NCI-H2227 (cell line): ENCODE results near the gene NOP53.
"Not testable (repeated sequence)": the region's sequence is repeated elsewhere in the genome, so short reads cannot be mapped to it uniquely, and the experiment has no call there.

Experiments
- DNase-seq: peaks from one replicate; lab custom pipeline; 2025; ENCODE audit not compliant: unreplicated experiment; lab: John Stamatoyannopoulos, UW

NOP53 gene

DNA sequence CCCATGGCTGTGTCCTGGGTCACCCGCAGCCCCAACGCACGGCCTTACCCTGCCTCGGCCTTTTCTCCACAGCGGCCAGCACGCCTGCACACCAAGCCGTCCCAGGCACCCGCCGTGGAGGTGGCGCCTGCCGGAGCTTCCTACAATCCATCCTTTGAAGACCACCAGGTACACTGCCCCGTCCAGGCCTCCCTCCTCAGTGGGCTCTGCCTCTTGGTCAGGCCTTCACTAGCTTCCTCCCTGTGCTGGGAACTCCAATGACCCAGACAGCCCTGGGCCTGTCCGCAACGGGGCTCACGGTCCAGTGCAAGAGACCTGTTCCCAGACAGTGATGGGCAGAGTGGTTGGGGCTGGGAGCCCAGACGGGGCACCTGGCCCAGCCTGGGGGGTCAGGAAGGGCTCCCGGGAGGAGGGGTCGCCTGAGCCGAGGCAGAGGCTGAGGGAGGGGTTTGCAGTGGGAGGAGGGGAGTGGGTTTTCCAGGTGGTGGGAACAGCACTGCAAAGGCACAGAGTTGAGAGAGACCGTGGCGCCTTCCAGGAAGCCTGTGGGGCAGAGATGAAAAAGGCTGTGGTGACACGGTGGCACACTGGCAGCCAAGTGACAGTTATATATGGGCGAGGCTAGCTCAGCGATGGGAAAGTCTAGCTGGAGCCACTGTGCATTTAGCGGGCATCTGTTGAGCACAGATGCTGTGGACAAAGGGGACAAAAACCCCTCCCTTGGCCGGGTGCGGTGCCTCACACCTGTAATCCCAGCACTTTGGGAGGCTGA is 7.3 kb downstream of the NOP53 start:
- DNase-seq = no peak

DNA sequence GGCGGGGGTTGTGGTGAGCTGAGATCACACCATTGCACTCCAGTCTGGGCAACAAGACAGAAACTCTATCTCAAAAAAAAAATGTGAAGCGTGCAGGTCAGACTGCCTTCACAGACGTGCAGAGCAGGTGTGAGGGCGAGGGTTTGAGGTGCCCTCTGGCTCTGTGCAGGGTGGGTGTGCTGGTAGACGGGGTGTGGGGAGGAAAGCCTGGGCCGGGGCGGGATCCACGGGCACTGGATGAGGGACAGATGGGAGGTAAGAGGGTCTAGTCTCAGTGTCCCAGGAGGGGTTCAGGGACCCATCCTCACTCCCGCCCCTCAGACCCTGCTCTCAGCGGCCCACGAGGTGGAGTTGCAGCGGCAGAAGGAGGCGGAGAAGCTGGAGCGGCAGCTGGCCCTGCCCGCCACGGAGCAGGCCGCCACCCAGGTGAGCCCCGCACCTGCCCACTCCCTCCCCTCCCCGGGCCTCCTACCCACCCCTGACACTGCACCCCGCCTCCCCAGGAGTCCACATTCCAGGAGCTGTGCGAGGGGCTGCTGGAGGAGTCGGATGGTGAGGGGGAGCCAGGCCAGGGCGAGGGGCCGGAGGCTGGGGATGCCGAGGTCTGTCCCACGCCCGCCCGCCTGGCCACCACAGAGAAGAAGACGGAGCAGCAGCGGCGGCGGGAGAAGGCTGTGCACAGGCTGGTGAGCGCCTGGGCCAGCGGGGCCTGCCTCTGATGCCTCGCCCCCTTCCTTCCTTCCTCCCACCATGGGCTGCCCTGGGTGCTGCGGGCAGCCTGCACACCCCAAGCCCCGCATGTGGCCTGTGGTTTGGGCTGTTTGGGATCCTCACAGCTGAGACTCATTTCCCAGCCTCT is 9.1 kb downstream of the NOP53 start:
- DNase-seq = no peak

DNA sequence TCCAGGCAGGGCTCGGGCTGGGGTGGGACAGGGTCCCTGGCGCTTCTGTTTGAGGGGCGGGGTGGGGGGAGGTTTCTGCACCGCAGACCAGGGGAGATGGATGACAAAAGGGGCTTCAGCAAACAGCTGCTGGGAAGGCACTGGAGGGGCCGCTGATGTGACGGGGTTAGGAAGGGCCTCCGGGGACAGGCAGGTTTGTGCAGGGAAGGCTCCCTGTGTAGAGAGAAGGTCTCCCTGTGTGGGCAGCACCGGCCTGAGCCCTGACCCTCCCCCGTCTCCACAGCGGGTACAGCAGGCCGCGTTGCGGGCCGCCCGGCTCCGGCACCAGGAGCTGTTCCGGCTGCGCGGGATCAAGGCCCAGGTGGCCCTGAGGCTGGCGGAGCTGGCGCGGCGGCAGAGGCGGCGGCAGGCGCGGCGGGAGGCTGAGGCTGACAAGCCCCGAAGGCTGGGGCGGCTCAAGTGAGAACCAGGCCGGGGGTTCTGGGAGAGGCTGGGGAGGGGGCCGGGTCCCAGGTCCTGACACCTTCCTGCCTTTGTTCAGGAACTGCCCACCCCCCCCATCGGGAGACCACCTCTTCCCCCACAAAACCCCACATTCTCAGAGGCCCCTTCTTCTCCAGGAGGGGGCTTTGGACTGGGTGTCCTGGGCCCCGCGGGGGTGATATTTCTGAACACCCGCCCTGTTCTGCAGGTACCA is 9.9 kb downstream of the NOP53 start:
- no peak for DNase-seq

DNA sequence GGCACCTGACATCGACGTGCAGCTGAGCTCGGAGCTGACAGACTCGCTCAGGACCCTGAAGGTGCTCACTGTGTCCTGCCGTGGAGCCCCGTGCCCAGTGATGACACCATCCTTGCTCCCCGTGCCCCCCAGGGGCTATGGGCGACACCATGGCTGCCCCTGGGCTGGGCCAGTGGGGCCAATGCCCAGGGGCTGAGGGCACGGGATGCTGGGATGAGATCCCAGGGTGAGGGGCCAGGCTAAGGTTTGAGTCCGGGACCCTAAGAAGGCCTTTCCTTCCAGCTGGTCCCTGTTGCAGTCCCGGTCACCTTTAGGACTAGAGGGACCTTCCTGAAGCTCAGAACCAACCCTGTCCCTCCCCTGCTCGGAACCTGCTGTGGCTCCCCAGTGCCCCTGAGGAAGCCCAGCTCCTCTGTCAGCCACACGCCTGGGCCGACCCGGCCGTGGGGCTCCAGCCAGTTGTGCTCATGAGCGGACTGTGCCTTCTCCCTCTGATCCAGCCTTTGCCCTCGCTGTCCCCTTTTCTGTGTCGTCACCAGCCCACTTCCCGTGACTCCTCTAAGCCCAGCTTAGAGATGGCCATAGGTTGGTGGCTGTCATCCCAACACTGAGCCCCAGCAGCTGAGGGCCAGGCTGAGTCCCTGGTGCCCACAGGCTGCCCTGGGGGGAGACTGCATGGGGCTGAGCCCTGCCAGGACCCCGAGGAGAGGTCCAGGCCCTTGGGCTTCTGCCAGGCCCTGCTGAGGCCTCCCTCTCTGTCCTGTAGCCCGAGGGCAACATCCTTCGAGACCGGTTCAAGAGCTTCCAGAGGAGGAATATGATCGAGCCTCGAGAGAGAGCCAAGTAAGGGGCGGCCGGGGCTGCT is 10.6 kb downstream of the NOP53 start:
- DNase-seq = no peak

DNA sequence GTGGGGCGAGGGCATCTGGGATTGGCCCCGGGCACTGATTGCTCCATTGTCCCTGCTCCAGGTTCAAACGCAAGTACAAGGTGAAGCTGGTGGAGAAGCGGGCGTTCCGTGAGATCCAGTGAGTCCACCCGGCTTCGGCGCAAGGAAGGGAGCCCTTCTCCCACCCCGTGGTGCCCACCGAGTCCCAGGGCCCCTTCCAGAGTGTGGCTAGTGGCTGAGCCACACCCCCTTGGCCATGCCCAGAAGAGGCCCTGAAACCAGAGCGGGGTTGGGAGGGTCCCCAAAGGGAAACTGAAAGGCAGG is 11.2 kb downstream of the NOP53 start:
- DNase-seq = no peak

DNA sequence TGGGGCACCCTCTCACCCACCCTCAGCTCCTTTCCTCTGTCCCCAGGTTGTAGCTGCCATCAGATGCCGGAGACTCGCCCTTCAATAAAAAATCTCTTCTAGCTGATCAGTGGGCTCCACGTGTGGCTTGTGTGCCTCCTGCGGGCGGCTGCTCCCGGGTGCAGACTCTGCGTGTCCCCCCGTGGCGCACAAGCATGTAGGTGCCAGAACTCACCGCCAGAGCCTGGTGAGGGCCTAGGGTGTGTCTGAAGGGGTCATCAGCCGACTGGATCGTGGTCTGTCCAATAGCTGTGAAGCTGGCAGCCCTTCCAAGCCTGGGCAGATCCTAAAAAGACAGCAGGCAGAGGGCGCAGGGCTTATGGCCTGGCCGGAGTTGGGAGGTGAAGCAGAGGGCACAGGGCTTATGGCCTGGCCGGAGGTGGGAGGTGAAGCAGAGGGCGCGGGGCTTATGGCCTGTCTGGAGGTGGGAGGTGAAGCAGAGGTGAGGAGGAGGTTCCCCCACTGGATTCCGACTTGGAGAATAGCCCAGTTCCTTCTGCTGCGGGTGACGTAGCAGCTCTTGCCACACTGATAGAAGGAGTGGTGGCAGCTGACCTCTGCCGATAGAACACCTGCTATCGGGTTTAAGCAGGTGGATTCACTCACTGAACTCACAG is 11.7 kb downstream of the NOP53 start:
- DNase-seq = no peak

DNA sequence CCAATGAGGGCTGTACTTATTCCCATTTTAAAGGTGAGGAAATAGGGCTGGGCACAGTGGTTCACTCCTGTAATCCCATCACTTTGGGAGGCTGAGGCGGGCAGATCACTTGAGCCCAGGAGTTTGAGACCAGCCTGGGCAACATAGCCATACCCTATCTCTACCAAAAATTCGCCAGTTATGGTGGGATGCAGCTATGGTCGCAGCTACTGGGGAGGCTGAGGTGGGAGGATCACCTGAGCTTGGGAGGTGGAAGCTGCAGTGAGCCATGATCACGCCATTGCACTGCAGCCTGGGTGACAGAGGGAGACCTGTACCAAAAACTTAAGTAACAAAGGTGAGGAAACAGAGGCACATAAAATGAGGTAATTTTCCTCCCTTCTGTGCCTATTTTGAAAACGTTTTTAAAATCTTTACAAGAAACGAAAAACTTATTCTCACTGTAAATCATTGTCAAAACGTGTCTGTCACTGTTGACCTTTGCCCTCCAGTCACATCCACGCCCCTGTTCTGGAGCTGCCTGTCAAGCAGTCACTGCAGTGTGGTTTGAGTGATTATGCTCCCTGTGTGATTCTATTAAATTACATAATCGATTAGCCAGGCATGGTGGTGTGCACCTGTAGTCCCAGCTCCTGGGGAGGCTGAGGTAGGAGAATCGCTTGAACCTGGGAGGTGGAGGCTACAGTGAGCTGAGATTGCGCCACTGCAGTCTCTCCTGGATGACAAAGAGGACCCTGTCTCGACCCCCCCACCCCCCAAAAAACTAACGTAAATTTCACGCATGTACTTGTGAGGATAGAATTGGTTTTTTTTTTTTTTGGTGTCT is 12.5 kb downstream of the NOP53 start:
- no peak for DNase-seq

DNA sequence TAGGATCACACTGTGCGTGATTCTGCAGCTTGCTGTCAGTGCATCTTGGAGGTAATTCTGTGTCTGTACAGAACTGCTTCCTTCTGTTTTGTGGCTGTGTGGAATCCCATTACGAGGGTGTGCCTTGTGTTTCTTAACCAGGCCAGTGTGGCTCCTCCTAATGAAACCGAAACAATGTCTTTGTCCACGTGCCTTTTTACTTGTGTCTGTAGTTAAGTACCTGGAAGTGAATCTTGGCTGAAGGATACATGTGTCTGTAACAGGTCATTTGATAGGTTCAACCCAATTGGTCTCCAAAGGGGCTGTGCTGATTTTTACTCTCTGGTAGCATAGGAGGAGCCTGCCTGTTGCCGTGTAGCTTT is 13.1 kb downstream of the NOP53 start:
- DNase-seq = no peak

DNA sequence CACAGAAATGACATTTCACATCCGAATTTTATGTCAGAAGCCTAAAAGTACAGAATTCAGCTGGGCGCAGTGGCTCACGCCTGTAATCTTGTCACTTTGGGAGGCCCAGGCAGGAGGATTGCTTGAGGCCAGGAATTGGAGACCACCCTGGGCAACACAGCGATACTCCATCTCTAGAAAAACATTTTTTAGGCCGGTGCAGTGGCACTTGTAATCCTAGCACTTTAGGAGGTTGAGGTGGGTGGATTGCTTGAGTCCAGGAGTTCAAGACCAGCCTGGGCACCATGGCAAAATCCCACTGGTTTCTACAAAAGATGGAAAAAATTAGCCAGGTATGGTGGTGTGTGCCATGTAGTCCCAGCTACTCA is 15.3 kb downstream of the NOP53 start:
- DNase-seq = no peak

DNA sequence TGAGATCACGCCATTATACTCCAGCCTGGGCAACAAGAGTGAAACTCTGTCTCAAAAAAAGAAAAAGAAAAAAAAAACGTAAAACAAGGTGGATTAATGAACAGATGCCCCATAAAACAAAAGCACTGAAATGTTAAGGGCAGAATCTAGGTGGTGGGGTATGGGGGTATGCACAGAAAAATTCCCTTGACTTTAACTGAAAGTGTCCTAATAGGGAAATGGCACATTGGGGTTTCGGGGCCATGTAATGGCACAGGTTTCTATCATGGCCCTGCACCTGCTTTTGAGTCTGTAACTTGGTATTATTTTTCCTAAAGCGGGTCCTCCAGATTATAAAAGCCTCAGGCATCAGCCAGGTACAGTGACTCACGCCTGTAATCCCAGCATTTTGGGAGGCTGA is 16.2 kb downstream of the NOP53 start:
- no peak for DNase-seq

DNA sequence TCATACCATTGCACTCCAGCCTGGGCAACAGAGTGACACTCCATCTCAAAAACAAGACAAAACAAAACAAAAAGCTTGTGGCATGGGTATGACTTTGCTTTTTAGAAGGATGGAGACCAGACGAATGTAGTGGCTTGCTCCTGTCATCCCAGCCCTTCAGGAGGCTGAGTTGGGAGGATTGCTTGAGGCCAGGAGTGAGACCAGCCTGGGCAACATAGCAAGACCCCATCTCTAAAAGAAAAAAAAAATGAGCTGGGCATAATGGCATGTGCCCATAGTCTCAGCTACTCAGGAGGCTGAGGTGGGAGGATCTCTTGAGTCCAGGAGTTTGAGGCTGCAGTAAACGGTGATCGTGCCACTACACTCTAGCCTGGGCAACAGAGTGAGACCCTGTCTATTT is 16.8 kb downstream of the NOP53 start:
- no peak for DNase-seq

DNA sequence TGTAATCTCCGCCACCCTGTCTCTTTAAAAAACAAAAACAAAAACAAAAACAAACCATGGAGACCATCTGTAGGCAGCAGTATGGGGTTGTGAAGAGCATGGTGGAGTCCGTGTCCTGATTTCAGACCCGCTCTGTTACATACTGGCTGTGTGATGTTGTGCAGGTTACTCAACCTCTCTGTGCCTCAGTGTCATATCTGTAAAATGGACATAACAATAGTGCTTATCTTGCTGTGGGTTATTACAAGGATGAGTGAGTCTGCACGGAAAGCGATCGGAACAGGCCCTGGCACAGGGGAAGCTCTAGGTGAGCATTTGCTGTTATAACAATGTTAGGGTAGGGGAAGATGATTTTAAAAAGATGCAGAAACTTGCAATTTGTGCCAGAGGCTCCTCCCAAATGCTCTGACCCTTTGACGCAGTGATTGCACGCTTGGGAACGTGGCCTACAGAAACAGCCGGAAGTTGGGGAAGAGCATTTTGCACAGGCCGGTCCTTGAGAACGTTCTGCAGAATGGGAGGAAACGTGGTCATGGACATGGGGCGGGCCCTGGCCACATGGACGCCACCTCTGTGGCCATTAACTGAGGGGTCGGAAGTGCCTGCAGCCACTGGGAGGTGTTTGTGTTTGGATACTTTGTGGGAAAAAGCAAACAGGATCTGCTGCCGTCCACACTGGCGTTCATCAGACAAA is 17.4 kb downstream of the NOP53 start:
- DNase-seq = no peak

DNA sequence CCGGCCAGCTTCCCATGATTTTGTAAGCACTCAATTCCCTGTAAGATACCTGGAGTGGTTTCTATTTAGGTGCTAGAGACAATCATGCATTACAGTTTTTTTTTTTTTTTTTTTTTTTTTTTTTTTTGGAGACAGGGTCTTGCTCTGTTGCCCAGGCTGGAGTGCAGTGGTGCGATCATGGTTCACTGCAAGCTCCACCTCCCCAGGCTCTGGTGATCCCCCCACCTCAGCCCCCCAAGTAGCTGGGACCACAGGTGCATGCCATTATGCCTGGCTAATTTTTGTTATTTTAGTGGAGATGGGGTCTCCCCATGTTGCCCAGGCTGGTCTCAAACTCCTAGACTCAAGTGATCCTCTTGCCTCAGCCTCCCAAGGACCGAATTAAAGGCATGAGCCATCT is 19.4 kb downstream of the NOP53 start:
- not testable (repeated sequence) for DNase-seq

DNA sequence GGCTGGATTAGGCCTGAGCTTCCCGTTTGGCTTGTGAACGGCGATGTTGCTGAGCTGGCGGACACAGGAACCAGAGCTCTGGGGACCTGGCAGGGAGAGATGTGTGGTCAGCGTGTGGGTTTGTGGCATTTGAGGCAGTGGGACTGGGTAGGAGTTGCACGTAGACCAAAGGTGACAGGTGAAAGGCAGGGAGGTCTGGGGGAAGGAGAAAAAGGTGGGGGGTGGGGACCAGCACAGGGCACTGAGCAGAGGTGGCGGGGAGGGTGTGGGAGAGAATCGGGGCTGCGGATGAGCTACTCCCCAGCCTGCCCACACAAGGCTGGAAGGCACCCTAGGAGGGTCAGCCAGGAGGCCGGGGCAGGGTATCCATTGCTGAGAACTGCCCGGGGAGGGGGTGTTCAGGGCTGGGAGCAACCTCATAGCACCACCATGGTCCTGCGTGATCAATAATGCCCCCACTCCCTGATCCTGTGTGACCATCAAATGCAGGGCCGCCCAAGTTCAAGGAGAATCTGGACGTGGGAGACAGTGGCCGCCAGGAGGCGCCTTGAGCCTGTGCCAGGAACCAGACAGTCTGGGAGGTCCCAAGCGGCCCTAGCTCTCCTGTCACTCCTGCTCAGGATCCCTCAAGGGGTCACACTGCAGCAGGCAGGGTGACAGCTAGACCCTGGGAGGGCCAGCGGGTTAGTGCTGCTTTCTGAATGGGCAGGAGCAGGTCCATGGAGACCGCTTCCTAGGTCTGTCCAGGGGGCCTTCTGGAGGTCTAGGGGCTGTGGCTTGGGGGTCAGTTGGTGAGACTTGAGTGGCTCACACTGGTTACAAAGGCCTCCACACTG is 20.4 kb downstream of the NOP53 start:
- DNase-seq = no peak

DNA sequence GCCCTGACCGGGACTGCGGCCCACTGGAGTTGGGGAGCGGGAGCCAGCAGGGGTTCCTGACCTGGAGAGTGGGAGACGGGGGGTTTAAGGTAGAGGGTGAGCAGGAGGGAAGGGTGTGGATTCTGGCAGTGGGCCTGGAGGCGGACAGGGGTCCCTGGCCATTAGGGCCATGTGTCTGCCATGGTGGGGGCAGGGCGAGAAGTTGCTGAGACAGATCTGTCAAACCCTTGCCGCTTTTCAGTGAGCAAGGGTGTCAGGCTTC is 20.9 kb downstream of the NOP53 start:
- no peak for DNase-seq

DNA sequence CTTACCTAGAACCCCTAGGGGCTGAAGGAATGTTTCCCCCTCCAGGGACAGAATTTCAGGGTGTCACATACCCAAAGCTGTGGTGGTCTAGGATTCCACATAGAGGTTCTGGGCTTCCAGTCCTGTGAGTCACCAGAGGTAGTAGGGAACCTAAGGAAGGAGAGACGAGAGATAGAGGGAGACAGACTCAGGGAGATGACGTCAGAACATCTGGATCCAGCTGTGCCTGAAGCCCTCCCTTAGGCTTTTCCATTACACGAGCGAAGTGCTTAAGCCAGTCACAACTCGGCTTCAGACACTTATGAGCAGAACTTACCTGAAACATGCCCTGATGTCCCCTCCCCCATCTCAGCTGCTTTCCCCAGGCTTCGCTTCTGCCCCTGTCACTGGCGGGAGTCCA is 21.3 kb downstream of the NOP53 start:
- no peak for DNase-seq

DNA sequence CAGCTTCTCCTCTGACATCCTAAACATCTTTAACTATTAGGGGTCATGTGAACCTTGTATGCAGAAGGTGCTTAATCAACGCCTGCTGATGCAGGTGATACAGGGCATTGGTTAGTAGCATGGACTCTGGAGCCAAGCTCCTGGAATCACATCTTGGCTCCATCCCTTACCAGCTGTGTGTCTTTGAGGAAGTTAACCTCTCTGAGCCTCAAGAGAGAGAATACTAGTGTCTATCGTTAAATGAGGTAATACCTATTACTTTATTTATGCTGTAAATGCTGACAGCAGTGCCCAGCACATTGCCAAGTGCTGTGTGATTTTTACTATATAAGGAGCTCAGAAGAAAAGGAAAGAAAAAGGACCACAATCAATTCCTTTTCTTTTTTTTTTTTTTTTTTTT is 22.0 kb downstream of the NOP53 start:
- no peak for DNase-seq

DNA sequence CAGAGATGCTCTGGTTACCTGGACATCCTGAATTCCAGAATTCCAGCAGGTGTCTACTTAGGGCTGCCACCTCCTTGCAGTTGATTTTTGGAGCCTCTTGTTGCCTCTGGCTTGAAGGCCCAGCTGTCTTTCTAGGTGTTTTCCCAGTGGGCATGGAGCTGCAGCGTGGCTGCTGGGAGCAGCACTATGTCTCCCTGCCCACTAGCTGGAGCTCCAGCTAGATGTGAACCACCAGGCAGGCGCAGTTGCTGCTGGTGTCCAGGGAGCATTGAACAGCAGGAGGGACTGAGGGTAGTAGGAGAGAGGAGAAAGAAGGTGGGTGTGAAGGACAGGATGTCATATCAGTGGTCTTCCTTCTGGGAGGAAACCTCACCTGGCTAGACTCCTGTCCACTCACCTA is 23.3 kb downstream of the NOP53 start:
- DNase-seq = no peak

DNA sequence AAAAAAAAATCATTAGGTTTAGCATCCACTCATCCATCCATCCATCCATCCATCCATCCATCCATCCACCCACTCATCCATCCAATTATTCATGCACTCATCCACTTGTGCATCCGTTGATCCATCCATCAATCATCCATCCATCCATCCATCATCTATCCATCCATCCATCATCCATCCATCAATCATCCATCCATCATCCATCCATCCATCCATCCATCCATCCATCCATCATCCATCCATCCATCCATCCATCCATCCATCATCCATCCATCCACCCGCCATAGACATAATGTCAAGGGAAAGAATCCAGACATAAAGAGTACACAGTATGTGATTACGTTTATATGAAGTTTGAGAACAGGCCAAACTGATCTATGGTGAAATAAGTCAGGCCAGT is 24.2 kb downstream of the NOP53 start:
- DNase-seq = no peak
